Panc1 (cell line): ENCODE data around the gene ATG16L2. TPM values are rescaled to one million over a fixed set of nuclear protein-coding genes. Genes with fewer than 3 reads are reported as not detected.

Experiments used
- ATAC-seq: fragments of 200-7000 bp; cut with Tn5 transposase; 2 replicates; pipeline ENCODE4 v1.9.1; 2020; ENCODE audit warnings: mild to moderate bottlenecking, moderate library complexity
- BruUV-seq: library from RNA; stranded (reverse); fragments of 400-500 nt; replicated peaks from 2 replicates; lab custom pipeline; 2021; lab: Mats Ljungman, UMichigan
- CTCF ChIA-PET: fragments of 300-600 bp; sonication (Branson Sonifier 250); formaldehyde crosslinking; loops from one replicate; lab custom pipeline; 2022; ENCODE audit warnings: antibody characterized with exemption; lab: Charles Lee
- POLR2A ChIA-PET: fragments of 300-600 bp; sonication (Branson Sonifier 250); formaldehyde crosslinking; loops from one replicate; lab custom pipeline; 2022; ENCODE audit warnings: antibody characterized with exemption; lab: Charles Lee
- DNase-seq: peaks from one replicate; pipeline ENCODE4 v3.0.0-alpha.2; 2010; ENCODE audit warnings: low read depth, low spot score
- H3K27ac ChIP-seq: 2 replicates; pipeline ENCODE4 v1.5.1; 2011; ENCODE audit warnings: mild to moderate bottlenecking, low read length, inconsistent platforms
- H3K27me3 ChIP-seq: fragments of 200-500 bp; sonication (Bioruptor generic); 2 replicates; pipeline ENCODE4 v1.6.0; 2014; ENCODE audit warnings: low read length, inconsistent platforms; ENCODE audit not compliant: control insufficient read depth, insufficient read depth
- H3K36me3 ChIP-seq: fragments of 200-500 bp; sonication (Bioruptor generic); 2 replicates; pipeline ENCODE4 v1.5.1; 2014; ENCODE audit warnings: inconsistent platforms, mild to moderate bottlenecking, low read length, moderate library complexity; ENCODE audit not compliant: control insufficient read depth, insufficient read depth
- H3K4me1 ChIP-seq: 2 replicates; pipeline ENCODE4 v1.5.1; 2011; ENCODE audit warnings: inconsistent platforms, mild to moderate bottlenecking, low read length, moderate library complexity; ENCODE audit not compliant: control insufficient read depth, insufficient read depth
- H3K4me3 ChIP-seq, 2 experiments: 2 replicates each; pipeline ENCODE4 v1.5.1; 2011 to 2012; ENCODE audit warnings: low read depth in 2 of 2, low read length in 2 of 2, mild to moderate bottlenecking in 2 of 2, inconsistent platforms in 1 of 2, moderate library complexity in 1 of 2
- H3K9me3 ChIP-seq: fragments of 200-500 bp; sonication (Bioruptor generic); 2 replicates; pipeline ENCODE4 v1.5.1; 2014; ENCODE audit warnings: low read depth, mild to moderate bottlenecking, inconsistent platforms, low read length, moderate library complexity; ENCODE audit not compliant: control insufficient read depth, insufficient read depth
- CTCF ChIP-seq: fragments of 450-650 bp; IDR thresholded peaks from 2 replicates; pipeline ENCODE4 v1.5.1; 2017; ENCODE audit warnings: mild to moderate bottlenecking
- POLR2AphosphoS5 ChIP-seq: IDR thresholded peaks from 2 replicates; pipeline ENCODE4 v1.6.1; 2012; ENCODE audit warnings: mild to moderate bottlenecking, low read depth, low read length, moderate library complexity
- REST ChIP-seq, 2 experiments: IDR thresholded peaks; 2 replicates each; pipeline ENCODE4 v1.6.1; 2011 to 2012; ENCODE audit warnings: low read depth in 2 of 2, control low read depth in 1 of 2, low read length in 1 of 2, mild to moderate bottlenecking in 1 of 2, moderate library complexity in 1 of 2; ENCODE audit not compliant: insufficient read depth in 1 of 2
- SIN3A ChIP-seq: IDR thresholded peaks from 2 replicates; pipeline ENCODE4 v1.6.1; 2012; ENCODE audit warnings: low read depth, mild to moderate bottlenecking, low read length, moderate library complexity, borderline replicate concordance; ENCODE audit not compliant: insufficient read depth
- TCF7L2 ChIP-seq: IDR thresholded peaks from 2 replicates; pipeline ENCODE4 v1.6.1; 2011; ENCODE audit warnings: mild to moderate bottlenecking, low read depth, low read length, inconsistent platforms
- in situ Hi-C: cut with HindIII; loops from 2 replicates; pipeline ENCODE4 v1.10.0; 2016; ENCODE audit warnings: low sequenced_read_pairs, low pct_unique_long_range_greater_than_20kb
- intact Hi-C: fragments of 100-400 bp; cut with micrococcal nuclease; formaldehyde crosslinking; loops from one replicate; pipeline ENCODE4 v1.10.0; 2022; ENCODE audit not compliant: unreplicated experiment
- total RNA-seq: library from RNA; stranded (reverse); gene quantifications from one replicate; pipeline ENCODE4 v1.2.1, GENCODE V29; 2021; ENCODE audit not compliant: unreplicated experiment

Gene ATG16L2
- total RNA-seq, 1 experiment from 2014 or later = 14.6 TPM

GRCh38 chr11:72829178-72829577, 15.0 kb downstream of the ATG16L2 start:
- no TSS peak for BruUV-seq
- POLR2A ChIA-PET = no interaction called here

GRCh38 chr11:72829884-72830533, 15.8 kb downstream of the ATG16L2 start:
- Histone ChIP-seq H3K27ac (no peak overlapping the region), H3K4me3 (no peak overlapping the region), H3K9me3 (no peaks in the 10 kb centered on the region), H3K27me3 (no peaks in the 10 kb centered on the region), H3K4me1 (0 out of 2 replicates have a peak, but pooled peaks cover 4% of the 10 kb centered on the region), H3K36me3 (no peaks in the 10 kb centered on the region)
- CTCF ChIA-PET = interaction anchor here (0.6 to 3.3 kb wide), 2 partner anchors 105 to 348 kb away, joined by 3 to 15 read pairs; no protein-coding TSS in a partner anchor
- TF ChIP-seq SIN3A = no peak
- no peak for TF ChIP-seq POLR2AphosphoS5
- no peak for TF ChIP-seq CTCF
- no peak for TF ChIP-seq TCF7L2
- TF ChIP-seq REST (IDR thresholded peaks at IDR 0.05; ENCODE audit: insufficient read depth in 1 of 2, low read depth in 2 of 2, low read length in 1 of 2) = no peak
- BruUV-seq = no TSS peak
- in situ Hi-C loops (no loop called here), intact Hi-C loops (loop anchor here (5.0 kb wide), 1 partner anchor 412 kb away; no protein-coding TSS in a partner anchor)
- DNase-seq (no peak), ATAC-seq (no peak)
- POLR2A ChIA-PET = no interaction called here

More at GRCh38 chr11:72829178-72829577, 15.0 kb downstream of the ATG16L2 start:
- Histone ChIP-seq H3K4me3 (no peak overlapping the region), H3K4me1 (0 out of 2 replicates have a peak, but pooled peaks cover 4% of the 10 kb centered on the region), H3K27me3 (no peaks in the 10 kb centered on the region), H3K9me3 (no peaks in the 10 kb centered on the region), H3K27ac (no peak overlapping the region), H3K36me3 (no peaks in the 10 kb centered on the region)
- ATAC-seq (no peak), DNase-seq (no peak)
- no peak for TF ChIP-seq SIN3A
- no peak for TF ChIP-seq POLR2AphosphoS5
- no peak for TF ChIP-seq CTCF
- TF ChIP-seq TCF7L2 = no peak
- no peak for TF ChIP-seq REST (IDR thresholded peaks at IDR 0.05; ENCODE audit: insufficient read depth in 1 of 2, low read depth in 2 of 2, low read length in 1 of 2)
- CTCF ChIA-PET = interaction anchor here (3.3 kb wide), 1 partner anchor 348 kb away, joined by 15 read pairs; no protein-coding TSS in a partner anchor
- intact Hi-C loops = no loop called here
- in situ Hi-C loops = no loop called here
